Heart left ventricle (tissue), 16 donors: ENCODE data around the gene GRB7. TPM values are rescaled to one million over a fixed set of nuclear protein-coding genes. Genes with fewer than 3 reads are reported as not detected.

Source experiments
- ATAC-seq, 4 donors: fragments of 200-7000 bp; cut with Tn5 transposase; one replicate each; pipeline ENCODE4 v1.9.1; 2020 to 2022; ENCODE audit warnings: moderate library complexity in 4 of 4, mild to moderate bottlenecking in 3 of 4, moderate number of reproducible peaks in 1 of 4
- DNase-seq, 5 donors: peaks; one replicate each; pipeline ENCODE4 v3.0.0-alpha.2; 2020
- H3K27ac ChIP-seq, 12 donors: fragments of 200-600 bp; sonication (generic) in 4 of 12; one replicate each; pipeline versions ENCODE4 v1.5.0 to v1.8.0; 2016 to 2022; ENCODE audit warnings: mild to moderate bottlenecking in 2 of 12
- H3K27me3 ChIP-seq, 9 donors: fragments of 200-600 bp; sonication (generic) in 2 of 9; one replicate each; pipeline versions ENCODE4 v1.5.1 to v1.8.0; 2016 to 2022; ENCODE audit warnings: mild to moderate bottlenecking in 3 of 9
- H3K36me3 ChIP-seq, 9 donors: fragments of 200-600 bp; sonication (generic) in 2 of 9; one replicate each; pipeline versions ENCODE4 v1.5.0 to v1.8.0; 2018 to 2022; ENCODE audit warnings: mild to moderate bottlenecking in 2 of 9
- H3K4me1 ChIP-seq, 12 donors: fragments of 200-600 bp; sonication (generic) in 4 of 12; one replicate each; pipeline versions ENCODE4 v1.5.0 to v1.8.0; 2016 to 2022; ENCODE audit warnings: mild to moderate bottlenecking in 3 of 12
- H3K4me3 ChIP-seq, 12 donors: fragments of 200-600 bp; sonication (generic) in 4 of 12; one replicate each; pipeline versions ENCODE4 v1.5.0 to v1.8.0; 2017 to 2022; ENCODE audit warnings: mild to moderate bottlenecking in 9 of 12, moderate library complexity in 4 of 12
- H3K9me3 ChIP-seq, 12 donors: fragments of 200-600 bp; sonication (generic) in 4 of 12; one replicate each; pipeline versions ENCODE4 v1.5.0 to v1.8.0; 2016 to 2022; ENCODE audit warnings: mild to moderate bottlenecking in 1 of 12
- CTCF ChIP-seq, 12 donors: fragments of 200-600 bp; sonication (generic) in 4 of 12; IDR thresholded peaks; one replicate each; pipeline versions ENCODE4 v1.5.0 to v1.8.0; 2018 to 2022; ENCODE audit warnings: antibody characterized with exemption in 12 of 12, mild to moderate bottlenecking in 5 of 12
- POLR2A ChIP-seq, 2 donors: fragments of 450-650 bp; IDR thresholded peaks; one replicate each; pipeline ENCODE4 v1.6.1; 2017; ENCODE audit warnings: antibody characterized with exemption in 2 of 2, mild to moderate bottlenecking in 2 of 2, moderate library complexity in 2 of 2
- WGBS, 4 donors: extraction: QIAGEN DNeasy Blood & Tissue Kit in 2 of 4; methylation state at CpG; one replicate each; pipeline versions ENCODE4 v1.1.5 to v1.1.7; 2013 to 2018; 5-methylcytosine and 5-hydroxymethylcytosine counted together
- intact Hi-C, 10 donors: fragments of 100-400 bp; cut with DNase I; formaldehyde crosslinking; loops; one replicate each; pipeline versions ENCODE4 v1.11.1 to v1.14.2; 2022
- polyA plus RNA-seq, 2 donors: library from polyadenylated mRNA; stranded (reverse); fragments of 200-250 nt; gene quantifications; one replicate each; pipeline ENCODE4 v1.2.3, GENCODE V29; 2013
- total RNA-seq, 9 donors: library from RNA; depleted of rRNA in 2 of 9; stranded (reverse); fragments of >200 nt in 2 of 9; fragmentation: NEBNext Ultra II Directional in 3 of 9; extraction: Animal tissue kit (Norgen Biotek cat#: 25700) in 3 of 9; gene quantifications; one replicate each; pipeline versions ENCODE4 v1.1.0 to v1.2.4, GENCODE V29; 2016 to 2023
- donor health status: ischemic (EF 13 %, LVEDD 7.1; RV severe dilation, severe dysfunction).
- donor health status: healthy with polysubstance abuse.
- donor health status: DM: no; HTN: yes; CAD: no.
- donor health status: DM: no; HTN: no; CAD: no.
- donor health status: ischemic (EF 25% LVEDD 6.9; RV normal size, moderate dysfunction).
- donor health status: ischemic (EF 25% LVEDD 5.7; RV mildly dilated, moderate dysfunction).
- donor health status: healthy.
- donor health status: DM: yes; HTN: yes; CAD: no.
- donor health status: ischemic (EF 35%, LVEDD 5.7; RV mildly dilated, moderate dysfunction).
- donor health status: nonischemic (EF 11% LVEDD 7.7; RV severe dilation, severe dysfunction).
- donor health status: DM: yes; HTN: yes; CAD: no.
- donor health status: PGD.
- donor health status: ischemic (EF 29% LVEDD 5.4; RV normal size, mild dysfunction).
- donor health status: nonischemic (EF 23%, LVEDD 6.1; RV moderate dilation, normal function).

The GRB7 gene
- total and polyA plus RNA-seq, 11 donors, result 0.48 to 8.2 (median 1.3) TPM

- Histone ChIP-seq H3K4me1 (peaks cover 0 to 17% (median 4%) of the 10 kb centered on the region in 12 donors), H3K27ac (no peak overlapping the region), H3K4me3 (no peak overlapping the region), H3K36me3 (peaks cover 0 to 89% (median 61%) of the 10 kb centered on the region in 9 donors), H3K9me3 (no peaks in the 10 kb centered on the region), H3K27me3 (no peaks in the 10 kb centered on the region)
- intact Hi-C loops, result no loop called here
- DNase-seq (no peak), ATAC-seq (no peak)
- TF ChIP-seq CTCF (IDR thresholded peaks at IDR 0.05), result no peak
- TF ChIP-seq POLR2A (IDR thresholded peaks at IDR 0.05), result no peak
- WGBS, 4 donors, result 62 to 69% (median 66%) methylated on average over 6 of the region's 6 CpGs
Observed at GRCh38 chr17:39717660-39718059, 20.1 kb upstream of the GRB7 start.

GRCh38 chr17:39719563-39720355 is 18.0 kb upstream of the GRB7 start:
- no peaks in the 10 kb centered on the region for H3K9me3 ChIP-seq
- H3K27ac ChIP-seq, result no peak overlapping the region
- intact Hi-C loops, result no loop called here
- H3K27me3 ChIP-seq, result no peaks in the 10 kb centered on the region
- no peak overlapping the region for H3K4me3 ChIP-seq
- peaks cover 0 to 17% (median 4%) of the 10 kb centered on the region in 12 donors for H3K4me1 ChIP-seq
- TF ChIP-seq CTCF (IDR thresholded peaks at IDR 0.05) (no peak), POLR2A (IDR thresholded peaks at IDR 0.05) (no peak)
- peaks cover 0 to 90% (median 56%) of the 10 kb centered on the region in 9 donors for H3K36me3 ChIP-seq
- no peak for ATAC-seq
- peak in 1 of 5 donors; percentile 33 for DNase-seq
- 83 to 92% (median 88%) methylated on average over 7 of the region's 7 CpGs for WGBS, 4 donors

GRCh38 chr17:39722104-39722503 is 15.6 kb upstream of the GRB7 start:
- DNase-seq (peak in 1 of 5 donors; percentile 9), ATAC-seq (no peak)
- Histone ChIP-seq H3K36me3 (peaks cover 0 to 89% (median 63%) of the 10 kb centered on the region in 9 donors), H3K4me3 (no peak overlapping the region), H3K27me3 (no peaks in the 10 kb centered on the region), H3K27ac (no peak overlapping the region), H3K4me1 (peaks cover 0 to 3% (median 0%) of the 10 kb centered on the region in 12 donors), H3K9me3 (no peaks in the 10 kb centered on the region)
- intact Hi-C loops, result no loop called here
- TF ChIP-seq CTCF (IDR thresholded peaks at IDR 0.05) (no peak), POLR2A (IDR thresholded peaks at IDR 0.05) (no peak)
- WGBS, 4 donors, result 93 to 98% (median 95%) methylated on average over 6 of the region's 6 CpGs

- DNase-seq, result peak in 1 of 5 donors; percentile 47
- no peaks in the 10 kb centered on the region for H3K27me3 ChIP-seq
Observed at GRCh38 chr17:39722965-39723848, 14.5 kb upstream of the GRB7 start.

More at GRCh38 chr17:39722965-39723848, 14.5 kb upstream of the GRB7 start:
- Histone ChIP-seq H3K36me3 (peaks cover 0 to 90% (median 68%) of the 10 kb centered on the region in 9 donors), H3K27ac (no peak overlapping the region), H3K4me3 (no peak overlapping the region), H3K9me3 (no peaks in the 10 kb centered on the region), H3K4me1 (no peaks in the 10 kb centered on the region)
- WGBS, 4 donors, result 81 to 86% (median 82%) methylated on average over 34 of the region's 34 CpGs
- ATAC-seq, result peak in 3 of 4 donors; percentile 10 to 28 (median 11)
- intact Hi-C loops, result no loop called here
- TF ChIP-seq CTCF (IDR thresholded peaks at IDR 0.05) (no peak), POLR2A (IDR thresholded peaks at IDR 0.05) (no peak)
